Neural cell (in vitro differentiated cells): ENCODE data around the gene ADARB2. TPM values are rescaled to one million over a fixed set of nuclear protein-coding genes. Genes with fewer than 3 reads are reported as not detected.
A peak's percentile ranks its signal among the peaks of the same experiment; 100 is the strongest.

ENCODE experiments used
- H2AFZ ChIP-seq: fragments of 200-600, 300-800 bp; sonication (generic), shearing (Covaris generic); 2 replicates; pipeline ENCODE4 v1.6.0; 2014; ENCODE audit warnings: low read depth, mild to moderate bottlenecking, antibody characterized with exemption, low read length, moderate library complexity
- H3F3A ChIP-seq: fragments of 200-600 bp; shearing (Covaris generic); 2 replicates; pipeline ENCODE4 v1.6.1; 2016; ENCODE audit warnings: mild to moderate bottlenecking, moderate library complexity, mixed read lengths, antibody characterized with exemption, low read length; ENCODE audit not compliant: insufficient read depth, poor library complexity, severe bottlenecking
- H3K27ac ChIP-seq: fragments of 200-600, 300-800 bp; sonication (generic), shearing (Covaris generic); 2 replicates; pipeline ENCODE4 v1.5.1; 2014; ENCODE audit warnings: mild to moderate bottlenecking, low read length, moderate library complexity
- H3K27me3 ChIP-seq: fragments of 300-800, 200-600 bp; sonication (generic), shearing (Covaris generic); 2 replicates; pipeline ENCODE4 v1.6.0; 2014; ENCODE audit warnings: mild to moderate bottlenecking, low read depth, low read length, moderate library complexity; ENCODE audit not compliant: insufficient read depth
- H3K36me3 ChIP-seq: fragments of 300-800, 200-600 bp; sonication (generic), shearing (Covaris generic); 2 replicates; pipeline ENCODE4 v1.5.1; 2014; ENCODE audit warnings: mild to moderate bottlenecking, antibody characterized with exemption, low read length, moderate library complexity; ENCODE audit not compliant: insufficient read depth
- H3K4me2 ChIP-seq: fragments of 300-800, 200-600 bp; sonication (generic), shearing (Covaris generic); 2 replicates; pipeline ENCODE4 v1.6.0; 2014; ENCODE audit warnings: mild to moderate bottlenecking, low read length
- H3K4me3 ChIP-seq: fragments of 300-800, 200-600 bp; sonication (generic), shearing (Covaris generic); 2 replicates; pipeline ENCODE4 v1.5.1; 2014; ENCODE audit warnings: mild to moderate bottlenecking, low read length, moderate library complexity
- H3K79me2 ChIP-seq: fragments of 200-600 bp; shearing (Covaris generic); replicated peaks from 2 replicates; pipeline ENCODE4 v1.6.0; 2014; ENCODE audit warnings: mild to moderate bottlenecking, low read length, moderate library complexity; ENCODE audit not compliant: insufficient read depth
- H3K9ac ChIP-seq: fragments of 300-800, 200-600 bp; sonication (generic), shearing (Covaris generic); 2 replicates; pipeline ENCODE4 v1.6.1; 2016; ENCODE audit warnings: mild to moderate bottlenecking, low read length, mixed read lengths
- H3K9me2 ChIP-seq: fragments of 200-600 bp; shearing (Covaris generic); 2 replicates; pipeline ENCODE4 v1.6.1; 2016; ENCODE audit warnings: mild to moderate bottlenecking, low read length, mixed read lengths; ENCODE audit not compliant: insufficient read depth
- H3K9me3 ChIP-seq: fragments of 200-600, 300-800 bp; sonication (generic), shearing (Covaris generic); 2 replicates; pipeline ENCODE4 v1.6.1; 2016; ENCODE audit warnings: mild to moderate bottlenecking, mixed run types, low read length, moderate library complexity, mixed read lengths
- H4K20me1 ChIP-seq: fragments of 200-600 bp; shearing (Covaris generic); 2 replicates; pipeline ENCODE4 v1.6.1; 2016; ENCODE audit warnings: mild to moderate bottlenecking, mixed run types; ENCODE audit not compliant: insufficient read depth
- EP300 ChIP-seq: fragments of 450-650 bp; conservative IDR thresholded peaks from 2 replicates; pipeline ENCODE4 v1.6.1; 2014; ENCODE audit warnings: antibody characterized with exemption, mild to moderate bottlenecking, moderate library complexity; ENCODE audit not compliant: poor library complexity, severe bottlenecking
- EZH2 ChIP-seq: fragments of 200-600, 300-800 bp; shearing (Covaris generic), sonication (generic); IDR thresholded peaks from 2 replicates; pipeline ENCODE4 v1.6.1; 2014; ENCODE audit warnings: antibody characterized with exemption, low read length, borderline replicate concordance, mild to moderate bottlenecking; ENCODE audit not compliant: insufficient read depth, poor library complexity, severe bottlenecking
- MXI1 ChIP-seq: fragments of 450-650 bp; conservative IDR thresholded peaks from 2 replicates; pipeline ENCODE4 v1.6.1; 2014; ENCODE audit warnings: antibody characterized with exemption, mild to moderate bottlenecking; ENCODE audit not compliant: poor library complexity, severe bottlenecking
- POLR2AphosphoS5 ChIP-seq: IDR thresholded peaks from 2 replicates; pipeline ENCODE4 v1.6.1; 2012
- RAD21 ChIP-seq: fragments of 450-650 bp; conservative IDR thresholded peaks from 2 replicates; pipeline ENCODE4 v1.6.1; 2014; ENCODE audit warnings: antibody characterized with exemption, mild to moderate bottlenecking, moderate library complexity
- SMC3 ChIP-seq: fragments of 450-650 bp; conservative IDR thresholded peaks from 2 replicates; pipeline ENCODE4 v1.6.1; 2014; ENCODE audit warnings: antibody characterized with exemption, mild to moderate bottlenecking, moderate library complexity; ENCODE audit not compliant: poor library complexity
- TAF1 ChIP-seq: IDR thresholded peaks from 2 replicates; pipeline ENCODE4 v1.6.1; 2012; ENCODE audit warnings: low read depth
- polyA plus RNA-seq: library from polyadenylated mRNA; depleted of rRNA; stranded (reverse); fragments of >200 nt; gene quantifications from 2 replicates; pipeline ENCODE4 v1.2.3, GENCODE V29; 2014
- TF ChIP-seq, protein P1 (sequence below): fragments of 450-650 bp; IDR thresholded peaks from 2 replicates; pipeline ENCODE4 v1.5.1; 2014; ENCODE audit warnings: antibody characterized with exemption, mild to moderate bottlenecking, moderate library complexity; ENCODE audit not compliant: poor library complexity, severe bottlenecking
- TF ChIP-seq, protein P2 (sequence below): IDR thresholded peaks from 2 replicates; pipeline ENCODE4 v1.6.1; 2012; ENCODE audit warnings: borderline replicate concordance

ADARB2 gene
- polyA plus RNA-seq, 1 donor from 2014 or later, result 3.6 TPM

DNA sequence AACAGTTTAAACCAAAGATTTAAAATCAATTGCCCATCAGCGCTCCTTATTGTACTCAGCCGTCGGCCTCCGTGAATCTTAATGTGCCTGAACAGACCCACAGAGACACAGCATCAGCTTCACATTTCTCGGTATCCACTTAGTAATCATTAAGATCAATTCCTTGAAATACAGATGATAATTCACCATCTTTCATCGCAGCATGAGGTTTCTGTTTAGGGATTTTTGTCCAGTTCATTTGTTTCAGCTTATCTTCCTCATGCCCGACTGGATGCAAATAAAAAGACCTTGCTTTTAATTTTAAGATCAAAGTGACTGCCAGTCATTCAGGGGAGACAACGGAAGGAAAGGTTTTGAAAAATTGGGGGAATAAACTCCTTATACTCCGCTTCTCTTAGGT lies 473.3 kb downstream of the ADARB2 start:
- Histone ChIP-seq H4K20me1 (no peaks in the 10 kb centered on the region), H3F3A (no peaks in the 10 kb centered on the region), H3K27ac (peak overlapping the region; percentile 16), H3K4me3 (no peak overlapping the region), H3K36me3 (no peaks in the 10 kb centered on the region), H3K27me3 (no peaks in the 10 kb centered on the region), H3K9me3 (no peaks in the 10 kb centered on the region), H3K9ac (no peak overlapping the region), H3K4me2 (no peak overlapping the region), H3K9me2 (no peaks in the 10 kb centered on the region), H3K79me2 (no peaks in the 10 kb centered on the region), H2AFZ (no peak overlapping the region)
- TF ChIP-seq EZH2, result no peak
- no peak for TF ChIP-seq MXI1
- TF ChIP-seq, protein P1, sequence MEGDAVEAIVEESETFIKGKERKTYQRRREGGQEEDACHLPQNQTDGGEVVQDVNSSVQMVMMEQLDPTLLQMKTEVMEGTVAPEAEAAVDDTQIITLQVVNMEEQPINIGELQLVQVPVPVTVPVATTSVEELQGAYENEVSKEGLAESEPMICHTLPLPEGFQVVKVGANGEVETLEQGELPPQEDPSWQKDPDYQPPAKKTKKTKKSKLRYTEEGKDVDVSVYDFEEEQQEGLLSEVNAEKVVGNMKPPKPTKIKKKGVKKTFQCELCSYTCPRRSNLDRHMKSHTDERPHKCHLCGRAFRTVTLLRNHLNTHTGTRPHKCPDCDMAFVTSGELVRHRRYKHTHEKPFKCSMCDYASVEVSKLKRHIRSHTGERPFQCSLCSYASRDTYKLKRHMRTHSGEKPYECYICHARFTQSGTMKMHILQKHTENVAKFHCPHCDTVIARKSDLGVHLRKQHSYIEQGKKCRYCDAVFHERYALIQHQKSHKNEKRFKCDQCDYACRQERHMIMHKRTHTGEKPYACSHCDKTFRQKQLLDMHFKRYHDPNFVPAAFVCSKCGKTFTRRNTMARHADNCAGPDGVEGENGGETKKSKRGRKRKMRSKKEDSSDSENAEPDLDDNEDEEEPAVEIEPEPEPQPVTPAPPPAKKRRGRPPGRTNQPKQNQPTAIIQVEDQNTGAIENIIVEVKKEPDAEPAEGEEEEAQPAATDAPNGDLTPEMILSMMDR, result no peak
- TF ChIP-seq TAF1, result no peak
- TF ChIP-seq, protein P2, sequence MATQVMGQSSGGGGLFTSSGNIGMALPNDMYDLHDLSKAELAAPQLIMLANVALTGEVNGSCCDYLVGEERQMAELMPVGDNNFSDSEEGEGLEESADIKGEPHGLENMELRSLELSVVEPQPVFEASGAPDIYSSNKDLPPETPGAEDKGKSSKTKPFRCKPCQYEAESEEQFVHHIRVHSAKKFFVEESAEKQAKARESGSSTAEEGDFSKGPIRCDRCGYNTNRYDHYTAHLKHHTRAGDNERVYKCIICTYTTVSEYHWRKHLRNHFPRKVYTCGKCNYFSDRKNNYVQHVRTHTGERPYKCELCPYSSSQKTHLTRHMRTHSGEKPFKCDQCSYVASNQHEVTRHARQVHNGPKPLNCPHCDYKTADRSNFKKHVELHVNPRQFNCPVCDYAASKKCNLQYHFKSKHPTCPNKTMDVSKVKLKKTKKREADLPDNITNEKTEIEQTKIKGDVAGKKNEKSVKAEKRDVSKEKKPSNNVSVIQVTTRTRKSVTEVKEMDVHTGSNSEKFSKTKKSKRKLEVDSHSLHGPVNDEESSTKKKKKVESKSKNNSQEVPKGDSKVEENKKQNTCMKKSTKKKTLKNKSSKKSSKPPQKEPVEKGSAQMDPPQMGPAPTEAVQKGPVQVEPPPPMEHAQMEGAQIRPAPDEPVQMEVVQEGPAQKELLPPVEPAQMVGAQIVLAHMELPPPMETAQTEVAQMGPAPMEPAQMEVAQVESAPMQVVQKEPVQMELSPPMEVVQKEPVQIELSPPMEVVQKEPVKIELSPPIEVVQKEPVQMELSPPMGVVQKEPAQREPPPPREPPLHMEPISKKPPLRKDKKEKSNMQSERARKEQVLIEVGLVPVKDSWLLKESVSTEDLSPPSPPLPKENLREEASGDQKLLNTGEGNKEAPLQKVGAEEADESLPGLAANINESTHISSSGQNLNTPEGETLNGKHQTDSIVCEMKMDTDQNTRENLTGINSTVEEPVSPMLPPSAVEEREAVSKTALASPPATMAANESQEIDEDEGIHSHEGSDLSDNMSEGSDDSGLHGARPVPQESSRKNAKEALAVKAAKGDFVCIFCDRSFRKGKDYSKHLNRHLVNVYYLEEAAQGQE, result no peak
- TF ChIP-seq EP300, result no peak
- TF ChIP-seq RAD21, result no peak
- TF ChIP-seq POLR2AphosphoS5, result no peak

DNA sequence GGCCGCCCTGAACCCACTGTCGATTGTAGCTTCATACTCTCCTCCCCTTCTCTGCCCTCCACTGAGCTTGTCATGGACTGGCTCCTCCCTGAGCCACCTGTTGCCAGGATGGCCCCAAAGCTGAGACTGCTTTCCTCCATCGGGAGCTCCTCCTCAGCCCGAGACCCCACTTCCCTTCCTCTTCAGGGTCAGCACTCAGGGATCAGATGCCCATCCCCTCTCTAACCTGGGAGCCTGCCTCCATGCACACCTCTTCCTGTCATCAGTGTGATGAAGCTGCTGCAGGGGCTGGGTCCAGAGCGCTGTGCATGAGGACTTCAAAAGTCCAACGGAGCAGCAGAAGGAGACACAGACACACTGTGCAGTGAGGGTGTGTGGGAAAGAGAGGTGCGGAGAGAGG lies 480.1 kb downstream of the ADARB2 start:
- Histone ChIP-seq H3K79me2 (no peaks in the 10 kb centered on the region), H3K27ac (no peak overlapping the region), H4K20me1 (no peaks in the 10 kb centered on the region), H3K36me3 (no peaks in the 10 kb centered on the region), H3K9ac (no peak overlapping the region), H3K9me2 (no peaks in the 10 kb centered on the region), H3K9me3 (no peaks in the 10 kb centered on the region), H3K27me3 (no peaks in the 10 kb centered on the region), H3K4me3 (no peak overlapping the region), H3K4me2 (no peak overlapping the region), H2AFZ (no peak overlapping the region), H3F3A (no peaks in the 10 kb centered on the region)
- TF ChIP-seq SMC3, result no peak
- no peak for TF ChIP-seq EP300
- TF ChIP-seq, protein P2, result no peak
- no peak for TF ChIP-seq TAF1
- TF ChIP-seq, protein P1, result no peak
- no peak for TF ChIP-seq EZH2
- no peak for TF ChIP-seq POLR2AphosphoS5
- TF ChIP-seq MXI1, result no peak
- no peak for TF ChIP-seq RAD21
